Uterus (tissue), 2 donors: Measurements from ENCODE around the gene NPAS4.

Source experiments
- CTCF ChIP-seq, 4 experiments: fragments of 200-600 bp in 2 of 4; fragments of 450-650 bp in 2 of 4; sonication (generic) in 2 of 4; IDR thresholded peaks; one replicate each; pipeline ENCODE4 v1.5.1; 2016 to 2019; ENCODE audit warnings: antibody characterized with exemption in 4 of 4, mild to moderate bottlenecking in 2 of 4, moderate library complexity in 1 of 4
- POLR2A ChIP-seq, 2 donors: fragments of 450-650 bp; IDR thresholded peaks; one replicate each; pipeline ENCODE4 v1.6.1; 2016; ENCODE audit warnings: antibody characterized with exemption in 2 of 2, mild to moderate bottlenecking in 1 of 2, moderate library complexity in 1 of 2

DNA sequence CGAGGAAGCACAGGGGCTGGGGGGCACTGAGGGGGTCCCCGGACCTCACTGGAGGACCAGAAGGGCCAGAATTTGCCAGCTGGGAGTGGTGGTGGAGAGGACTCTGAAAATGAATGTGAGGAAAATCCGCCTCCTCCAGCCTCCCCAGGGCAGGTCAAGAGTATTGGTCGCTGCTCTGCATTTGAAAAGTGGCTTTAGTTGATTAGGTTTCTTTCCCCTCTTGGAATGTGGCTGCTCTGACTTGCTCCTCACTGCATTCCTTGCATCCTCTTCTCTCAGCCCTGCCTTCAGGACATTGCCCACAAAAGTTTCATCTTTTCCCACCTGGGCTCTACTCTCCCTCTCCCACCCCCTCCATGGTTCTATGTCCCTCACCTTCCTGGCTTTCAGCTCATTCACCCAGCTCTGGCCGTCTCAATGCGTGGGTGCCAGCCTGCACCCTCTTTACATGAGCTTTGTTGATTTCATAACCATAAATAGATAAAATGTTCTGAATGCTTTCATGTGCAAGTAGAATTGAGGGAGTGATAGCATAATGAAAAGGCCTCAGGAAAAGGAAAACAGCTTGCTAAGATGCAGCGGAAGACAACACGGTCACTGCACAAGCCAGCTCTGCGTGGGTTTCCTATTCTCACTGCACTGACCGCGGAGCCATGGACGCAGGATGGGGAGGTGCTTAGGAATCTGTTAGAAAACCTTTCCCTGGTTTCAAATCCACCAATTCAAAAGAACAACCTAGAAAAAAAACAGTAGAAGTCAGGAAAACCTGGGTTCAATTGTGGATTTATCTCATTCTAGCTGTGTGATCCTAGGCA is 6.5 kb upstream of the NPAS4 start:
- TF ChIP-seq CTCF (IDR thresholded peaks at IDR 0.05) (no peak), POLR2A (IDR thresholded peaks at IDR 0.05) (no peak)
